Choroid plexus epithelial cell (primary cell): ENCODE measurements around the gene CNGA3.
"Not testable (repeated sequence)": the region's sequence is repeated elsewhere in the genome, so short reads cannot be mapped to it uniquely, and the experiment has no call there.

Source experiments
- DNase-seq: peaks from one replicate; pipeline ENCODE4 v3.0.0-alpha.2; 2010; ENCODE audit warnings: low read depth
- H3K4me3 ChIP-seq: 2 replicates; pipeline ENCODE4 v1.5.1; 2011; ENCODE audit warnings: low read depth, mild to moderate bottlenecking, control low read depth, low read length, moderate library complexity
- CTCF ChIP-seq: conservative IDR thresholded peaks from 2 replicates; pipeline ENCODE4 v1.5.1; 2011; ENCODE audit warnings: low read depth, mild to moderate bottlenecking, control low read depth, inconsistent platforms, low read length, moderate library complexity

CNGA3 gene

GRCh38 chr2:98412751-98413458, 66.6 kb downstream of the CNGA3 start:
- peak; percentile 83 for TF ChIP-seq CTCF
- H3K4me3 ChIP-seq: no peak overlapping the region
- peak; percentile 70 for DNase-seq

DNA sequence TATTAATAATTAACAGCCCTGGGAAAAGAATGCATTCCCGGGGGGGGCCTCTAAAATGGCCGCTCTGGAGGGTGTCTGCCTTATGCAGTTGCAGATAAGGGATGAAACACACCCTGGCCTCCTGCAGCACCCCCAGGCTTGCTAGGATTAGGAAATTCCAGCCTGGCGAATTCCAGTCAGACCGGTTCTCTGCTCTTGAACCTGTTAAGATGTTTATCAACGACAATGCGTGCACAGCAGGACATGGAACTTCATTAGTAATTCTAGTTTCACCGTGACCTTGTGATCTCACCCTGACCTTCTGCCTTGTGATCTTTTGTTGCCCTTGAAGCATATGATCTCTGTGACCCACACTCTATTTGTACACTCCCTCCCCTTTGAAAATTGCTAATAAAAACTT, 68.0 kb downstream of the CNGA3 start:
- H3K4me3 ChIP-seq, DNase-seq: not testable (repeated sequence)

GRCh38 chr2:98415719-98416248, 69.5 kb downstream of the CNGA3 start:
- not testable (repeated sequence) for DNase-seq, H3K4me3 ChIP-seq

- no peak for DNase-seq
- no peak for TF ChIP-seq CTCF
Measured at GRCh38 chr2:98416383-98417159, 70.3 kb downstream of the CNGA3 start.

GRCh38 chr2:98419544-98419943, 73.3 kb downstream of the CNGA3 start:
- no peak overlapping the region for H3K4me3 ChIP-seq
- no peak for TF ChIP-seq CTCF
- no peak for DNase-seq

More at GRCh38 chr2:98416383-98417159, 70.3 kb downstream of the CNGA3 start:
- no peak overlapping the region for H3K4me3 ChIP-seq

DNA sequence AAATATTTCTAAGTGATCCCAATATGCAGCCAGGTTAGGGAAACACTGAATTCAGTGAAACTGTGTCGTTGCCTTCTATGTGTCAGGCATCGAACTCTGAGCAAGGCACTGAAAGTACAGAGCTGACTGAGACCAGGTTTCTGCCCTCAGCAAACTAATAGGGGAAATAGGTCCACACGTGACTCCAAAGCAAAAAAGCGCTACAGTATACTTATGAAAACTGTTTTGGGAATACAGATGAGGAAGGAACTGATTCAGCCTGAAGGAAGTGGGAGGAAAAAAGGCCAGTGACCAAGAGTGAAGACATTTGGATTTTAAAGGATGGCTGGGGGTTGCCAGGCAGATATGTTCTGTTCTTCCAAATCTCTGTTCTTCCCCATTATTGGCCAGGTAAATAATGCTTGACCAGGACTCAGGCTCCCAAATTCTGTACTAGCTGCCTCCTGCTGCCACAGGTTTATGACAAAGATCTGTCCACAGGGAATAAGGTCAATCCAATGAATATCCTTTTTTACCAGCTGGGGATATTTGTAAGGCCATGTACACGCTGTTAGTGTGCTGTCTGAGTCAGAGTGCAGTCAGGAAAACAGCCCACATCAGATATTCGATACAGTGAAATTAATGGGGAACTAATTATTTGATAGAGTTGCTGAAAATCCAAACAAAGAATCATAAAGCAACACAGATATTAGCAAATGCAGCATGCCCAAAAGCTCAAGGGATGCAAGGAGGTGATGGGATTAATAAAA, 73.9 kb downstream of the CNGA3 start:
- no peak for TF ChIP-seq CTCF
- DNase-seq: no peak
- no peak overlapping the region for H3K4me3 ChIP-seq

GRCh38 chr2:98422449-98422848, 76.2 kb downstream of the CNGA3 start:
- no peak overlapping the region for H3K4me3 ChIP-seq
- no peak for TF ChIP-seq CTCF
- no peak for DNase-seq
